ENCODE measurements around the gene CDC25B. TPM values are rescaled to one million over a fixed set of nuclear protein-coding genes. Genes with fewer than 3 reads are reported as not detected.

CDC25B gene
- total and polyA plus RNA-seq, 10 of the 15 experiments (the other 5 are each of a cell fraction or from before 2014, with no cell fraction given), result 4.6 to 58.8 (median 24.6) TPM

DNA sequence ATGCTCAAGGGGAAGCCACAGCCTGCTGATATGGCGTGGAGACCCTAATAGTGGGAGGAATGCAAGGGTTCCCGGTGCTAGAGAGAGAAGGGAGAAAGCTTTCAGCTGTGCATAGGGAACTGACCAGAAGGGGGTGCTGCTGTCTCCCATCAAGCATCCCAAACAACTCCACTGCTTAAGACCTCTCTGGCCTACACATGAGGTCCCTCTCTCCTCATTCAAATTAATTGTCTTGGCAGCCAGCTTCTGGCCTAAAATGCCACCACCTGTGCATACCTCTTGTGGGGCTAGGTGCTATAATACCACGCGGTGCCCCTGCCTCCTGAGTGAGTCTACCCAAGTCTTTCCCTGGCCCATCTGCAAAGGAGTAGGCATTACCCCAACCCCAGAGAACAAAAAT lies 43.0 kb upstream of the CDC25B start:
- H3K4me2 ChIP-seq (ENCODE audit: control insufficient read depth, insufficient read depth), result no peak overlapping the region
- TF ChIP-seq TBL1XR1 (IDR thresholded peaks at IDR 0.05; ENCODE audit: low read depth, low read length) (no peak), SMC3 (IDR thresholded peaks at IDR 0.05; ENCODE audit: borderline replicate concordance, low read length) (peak; percentile 39; the same call in 1 of the 2 replicates), CTCF (IDR thresholded peaks at IDR 0.05 in 2 of 3, conservative IDR thresholded peaks at IDR 0.05 in 1 of 3; ENCODE audit: control insufficient read depth in 2 of 3, extremely low read depth in 1 of 3, insufficient read depth in 1 of 3, low read depth in 3 of 3, low read length in 3 of 3) (peak; percentile 68 to 79 (median 78)), YY1 (IDR thresholded peaks at IDR 0.05; ENCODE audit: low read depth, low read length) (peak; percentile 25; the same call in 1 of the 2 replicates), RAD21 (IDR thresholded peaks at IDR 0.05; ENCODE audit: insufficient read depth, low read depth, low read length) (peak; percentile 64)
- H4K20me1 ChIP-seq (ENCODE audit: control insufficient read depth, insufficient read depth), result no peaks in the 10 kb centered on the region
- ChIA-PET POLR2A (interaction anchor here (1.1 kb wide), 1 partner anchor 13 kb away, joined by 5 read pairs; no protein-coding TSS in a partner anchor), CTCF (interaction anchor here (0.6 to 4.1 kb wide), 8 partner anchors 14 to 339 kb away, joined by 3 to 52 read pairs (median 3); partner anchors contain the start of genes ADISSP and SPEF1), RAD21 (ENCODE audit: unreplicated experiment) (interaction anchor here (1.0 to 1.3 kb wide), 3 partner anchors 14 to 102 kb away, joined by 4 read pairs; partner anchors contain the start of gene ADISSP), SMC1A (ENCODE audit: uncharacterized antibody, unreplicated experiment) (interaction anchor here (0.7 to 2.7 kb wide), 4 partner anchors 15 to 104 kb away, joined by 3 to 12 read pairs (median 4); partner anchors contain the start of gene ADISSP)
- H3K4me1 ChIP-seq (ENCODE audit: control insufficient read depth, insufficient read depth, low read length), result no peaks in the 10 kb centered on the region
- H3K27me3 ChIP-seq (replicated peaks in 1 of 2; ENCODE audit: control insufficient read depth in 2 of 2, insufficient read depth in 2 of 2, low read length in 1 of 2), result no peaks in the 10 kb centered on the region
- no peak overlapping the region for H3K9ac ChIP-seq (ENCODE audit: control insufficient read depth, insufficient read depth, low read length)
- DNase-seq (ENCODE audit: low read depth, low spot score), result no peak
- in situ Hi-C loops (cut with MboI) (no loop called here), intact Hi-C loops (cut with micrococcal nuclease; ENCODE audit: unreplicated experiment) (loop anchor here (2.0 kb wide), 1 partner anchor 14 kb away; the partner anchor contains the start of gene ADISSP)
- no peaks in the 10 kb centered on the region; a peak in 1 of 4 replicates for H3K36me3 ChIP-seq (ENCODE audit: control insufficient read depth in 2 of 2, insufficient read depth in 2 of 2, low read length in 1 of 2)
- no peak overlapping the region for H2AFZ ChIP-seq (ENCODE audit: control insufficient read depth, low read depth, low read length)
- no peaks in the 10 kb centered on the region for H3K9me3 ChIP-seq (replicated peaks; ENCODE audit: control insufficient read depth, insufficient read depth, low read length)
- no peak overlapping the region for H3K27ac ChIP-seq (ENCODE audit: control insufficient read depth, insufficient read depth)
- ATAC-seq, result peak; percentile 83
- FAIRE-seq, result peak; percentile 87
- no peaks in the 10 kb centered on the region for H3K79me2 ChIP-seq (ENCODE audit: control insufficient read depth, insufficient read depth, low read length)
- no peak overlapping the region for H3K4me3 ChIP-seq
- WGBS (ENCODE audit: insufficient coverage, insufficient replicate concordance, low lambda C conversion rate, missing lambda C conversion rate), result 38% methylated on average over 4 of the region's 4 CpGs
- BruUV-seq (replicated peaks), result no TSS peak

Data from GM12878 (cell line).